ENCODE results near the gene TMEM132D.

GRCh38 chr12:129696405-129696804 is 207.4 kb downstream of the TMEM132D start:
- no peak for TF ChIP-seq CTCF (IDR thresholded peaks at IDR 0.05; ENCODE audit: insufficient read depth, low read length, poor library complexity, severe bottlenecking)
- no peak for TF ChIP-seq EZH2phosphoT487 (conservative IDR thresholded peaks at IDR 0.05; ENCODE audit: low read length)

Measured in SU-DHL-6 (cell line).